Measurements from ENCODE around the gene NOS1AP. TPM values are rescaled to one million over a fixed set of nuclear protein-coding genes. Genes with fewer than 3 reads are reported as not detected.
A peak's percentile ranks its signal among the peaks of the same experiment; 100 is the strongest.
"Not testable (repeated sequence)": the region's sequence is repeated elsewhere in the genome, so short reads cannot be mapped to it uniquely, and the experiment has no call there.

Gene NOS1AP
- total RNA-seq, 2 experiments from 2014 or later: 0.18 TPM

DNA sequence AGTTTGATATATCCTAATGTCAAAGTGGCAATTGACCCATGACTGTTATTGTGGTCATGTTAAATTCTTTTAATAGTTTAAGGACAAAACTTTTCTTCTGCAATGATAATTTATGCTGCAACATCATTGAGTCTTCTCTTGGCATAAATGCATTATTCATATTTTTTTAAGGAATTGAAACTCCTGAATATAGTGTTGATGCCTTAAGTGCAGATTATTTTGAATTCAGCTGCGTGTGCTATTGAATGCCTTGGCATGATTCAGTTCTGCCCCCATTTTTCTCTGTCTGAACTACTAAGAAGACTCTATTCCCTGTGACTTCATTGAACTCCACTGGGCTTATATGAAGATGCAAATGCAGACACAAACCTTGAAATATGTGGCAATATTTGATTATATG lies 22.6 kb upstream of the NOS1AP start:
- DNase-seq (no peak), ATAC-seq (no peak)
- H3K4me1 Mint-ChIP-seq (ENCODE audit: low read depth): no peaks in the 10 kb centered on the region
- H3K4me3 Mint-ChIP-seq: no peak overlapping the region
- CTCF ChIA-PET: interaction anchor here (5.0 kb wide), 1 partner anchor 9 kb away, joined by 31 read pairs; no protein-coding TSS in a partner anchor
- peaks cover 1% of the 10 kb centered on the region for H3K36me3 Mint-ChIP-seq (ENCODE audit: low read depth)
- H3K9me3 Mint-ChIP-seq: no peaks in the 10 kb centered on the region
- POLR2A ChIA-PET: no interaction called here
- H3K27ac Mint-ChIP-seq: no peak overlapping the region
- H3K27me3 Mint-ChIP-seq: peaks cover 3% of the 10 kb centered on the region
- intact Hi-C loops (cut with micrococcal nuclease): no loop called here
- TF ChIP-seq CTCF (IDR thresholded peaks at IDR 0.05): no peak

- H3K27ac Mint-ChIP-seq; H3K4me3 Mint-ChIP-seq; DNase-seq; H3K27me3 Mint-ChIP-seq; ATAC-seq; H3K36me3 Mint-ChIP-seq (ENCODE audit: low read depth); CTCF ChIA-PET; intact Hi-C loops (cut with micrococcal nuclease); POLR2A ChIA-PET; H3K4me1 Mint-ChIP-seq (ENCODE audit: low read depth); H3K9me3 Mint-ChIP-seq: not testable (repeated sequence)
Observed at GRCh38 chr1:162053949-162054348, 15.5 kb upstream of the NOS1AP start.

- H3K9me3 Mint-ChIP-seq: no peaks in the 10 kb centered on the region
- ChIA-PET POLR2A (interaction anchor here (0.6 kb wide), 1 partner anchor 150 kb away, joined by 3 read pairs; no protein-coding TSS in a partner anchor), CTCF (no interaction called here)
- no peak for TF ChIP-seq CTCF (IDR thresholded peaks at IDR 0.05)
- H3K4me3 Mint-ChIP-seq: no peak overlapping the region
- no peak overlapping the region for H3K27ac Mint-ChIP-seq
- intact Hi-C loops (cut with micrococcal nuclease): loop anchor here (5.0 kb wide), 1 partner anchor 337 kb away; no protein-coding TSS in a partner anchor
- H3K36me3 Mint-ChIP-seq (ENCODE audit: low read depth): no peaks in the 10 kb centered on the region
- H3K27me3 Mint-ChIP-seq: peaks cover 4% of the 10 kb centered on the region
- DNase-seq (no peak), ATAC-seq (no peak)
- no peaks in the 10 kb centered on the region for H3K4me1 Mint-ChIP-seq (ENCODE audit: low read depth)
Observed at GRCh38 chr1:162055062-162055461, 14.4 kb upstream of the NOS1AP start.

DNA sequence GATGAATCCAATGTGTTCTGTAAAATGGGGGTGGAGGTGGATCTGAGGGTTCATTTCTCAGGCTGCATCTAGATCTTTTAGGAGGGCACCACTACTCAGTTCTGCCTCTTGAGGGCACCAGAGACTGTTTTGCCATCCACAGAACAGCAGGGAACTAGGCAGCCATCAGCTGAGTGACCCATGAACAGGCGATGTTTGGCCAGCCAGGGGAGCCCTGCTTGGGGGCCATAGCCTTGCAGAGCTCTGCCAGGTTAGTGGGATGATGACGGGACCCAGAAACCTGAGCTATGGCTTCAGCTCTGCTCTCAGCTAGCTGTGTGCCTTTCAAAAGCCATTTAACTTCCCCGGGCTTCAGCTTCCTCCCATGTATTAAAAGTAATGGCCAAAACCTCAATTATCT lies 13.4 kb upstream of the NOS1AP start:
- TF ChIP-seq CTCF (IDR thresholded peaks at IDR 0.05): peak; percentile 69
- H3K4me1 Mint-ChIP-seq (ENCODE audit: low read depth): no peaks in the 10 kb centered on the region
- H3K4me3 Mint-ChIP-seq: no peak overlapping the region
- peaks cover 8% of the 10 kb centered on the region for H3K27me3 Mint-ChIP-seq
- H3K9me3 Mint-ChIP-seq: no peaks in the 10 kb centered on the region
- DNase-seq (peak; percentile 61), ATAC-seq (peak; percentile 72)
- intact Hi-C loops (cut with micrococcal nuclease): loop anchor here (5.0 kb wide), 1 partner anchor 336 kb away; no protein-coding TSS in a partner anchor
- CTCF ChIA-PET: interaction anchor here (0.6 to 1.6 kb wide), 24 partner anchors 8 to 611 kb away, joined by 3 to 27 read pairs (median 4); no protein-coding TSS in a partner anchor
- H3K27ac Mint-ChIP-seq: no peak overlapping the region
- POLR2A ChIA-PET: no interaction called here
- no peaks in the 10 kb centered on the region for H3K36me3 Mint-ChIP-seq (ENCODE audit: low read depth)

DNA sequence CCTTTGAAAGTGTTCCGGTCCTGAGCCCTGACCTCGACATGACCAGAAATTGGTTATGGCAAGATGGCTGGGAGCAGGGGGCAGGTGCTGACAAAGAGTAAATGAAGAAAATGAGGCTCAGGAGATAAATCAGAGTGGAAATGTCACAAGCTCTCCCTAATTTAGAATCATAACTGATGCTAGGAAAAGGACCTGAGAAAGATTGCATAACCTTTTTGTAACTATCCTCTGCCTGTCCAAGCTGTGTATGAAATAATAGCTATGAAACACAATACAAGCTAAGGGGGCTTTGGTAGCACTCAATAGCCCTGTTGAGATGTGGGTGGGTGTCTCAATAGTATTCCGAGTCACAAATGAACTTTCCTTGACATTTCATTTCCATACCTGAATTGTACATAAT lies 12.9 kb upstream of the NOS1AP start:
- no peaks in the 10 kb centered on the region for H3K36me3 Mint-ChIP-seq (ENCODE audit: low read depth)
- no peak for TF ChIP-seq CTCF (IDR thresholded peaks at IDR 0.05)
- ATAC-seq (no peak), DNase-seq (no peak)
- H3K27me3 Mint-ChIP-seq: peaks cover 8% of the 10 kb centered on the region
- H3K27ac Mint-ChIP-seq: no peak overlapping the region
- H3K9me3 Mint-ChIP-seq: no peaks in the 10 kb centered on the region
- intact Hi-C loops (cut with micrococcal nuclease): loop anchor here (5.0 kb wide), 1 partner anchor 336 kb away; no protein-coding TSS in a partner anchor
- H3K4me3 Mint-ChIP-seq: no peak overlapping the region
- no peaks in the 10 kb centered on the region for H3K4me1 Mint-ChIP-seq (ENCODE audit: low read depth)
- ChIA-PET POLR2A (no interaction called here), CTCF (interaction anchor here (0.6 to 1.6 kb wide), 24 partner anchors 8 to 611 kb away, joined by 3 to 27 read pairs (median 4); no protein-coding TSS in a partner anchor)

Data from activated CD8-positive, alpha-beta T cell treated with anti-CD3 and anti-CD28 coated beads for 36 hours (primary cell).